Glomerular visceral epithelial cell (primary cell): Measurements from ENCODE around the gene ATE1.
"Not testable (repeated sequence)": the region's sequence is repeated elsewhere in the genome, so short reads cannot be mapped to it uniquely, and the experiment has no call there.

Experiments
- DNase-seq: peaks from one replicate; pipeline ENCODE4 v3.0.0-alpha.2; 2016; ENCODE audit errors: extremely low spot score

The ATE1 gene

GRCh38 chr10:121930268-121931085, 2.6 kb upstream of the ATE1 start:
- not testable (repeated sequence) for DNase-seq

GRCh38 chr10:121929585-121930267, 1.9 kb upstream of the ATE1 start:
- not testable (repeated sequence) for DNase-seq

- DNase-seq: peak; percentile 9
These were observed 675 bp upstream of the ATE1 start for GRCh38 chr10:121928528-121928884.

GRCh38 chr10:121927318-121927840, 452 bp downstream of the ATE1 start:
- peak; percentile 69 for DNase-seq

- peak; percentile 9 for DNase-seq
These were observed 1.0 kb downstream of the ATE1 start for GRCh38 chr10:121926671-121927317.

GRCh38 chr10:121926157-121926556, 1.7 kb downstream of the ATE1 start:
- DNase-seq: no peak

GRCh38 chr10:121921238-121921931, 6.4 kb downstream of the ATE1 start:
- DNase-seq: no peak

GRCh38 chr10:121919666-121920065, 8.2 kb downstream of the ATE1 start:
- no peak for DNase-seq

GRCh38 chr10:121918800-121919199, 9.0 kb downstream of the ATE1 start:
- not testable (repeated sequence) for DNase-seq

- no peak for DNase-seq
These were observed 13.2 kb downstream of the ATE1 start for GRCh38 chr10:121914661-121915060.

GRCh38 chr10:121911421-121911697, 16.5 kb downstream of the ATE1 start:
- no peak for DNase-seq

- DNase-seq: no peak
These were observed 17.0 kb downstream of the ATE1 start for GRCh38 chr10:121910673-121911420.

GRCh38 chr10:121904888-121905287, 22.9 kb downstream of the ATE1 start:
- DNase-seq: no peak

GRCh38 chr10:121900443-121901174, 27.2 kb downstream of the ATE1 start:
- peak; percentile 52 for DNase-seq

- no peak for DNase-seq
These were observed 28.1 kb downstream of the ATE1 start for GRCh38 chr10:121899727-121900126.

GRCh38 chr10:121891103-121891502, 36.7 kb downstream of the ATE1 start:
- no peak for DNase-seq

- no peak for DNase-seq
These were observed 38.6 kb downstream of the ATE1 start for GRCh38 chr10:121889212-121889611.

GRCh38 chr10:121886997-121887622, 40.7 kb downstream of the ATE1 start:
- peak; percentile 57 for DNase-seq

GRCh38 chr10:121886181-121886580, 41.6 kb downstream of the ATE1 start:
- no peak for DNase-seq

GRCh38 chr10:121880895-121881294, 46.9 kb downstream of the ATE1 start:
- DNase-seq: no peak
